GM23248 (cell line): Measurements from ENCODE around the gene MON1A.

Source experiments
- EZH2 ChIP-seq: fragments of 200-600 bp; sonication (generic); IDR thresholded peaks from 2 replicates; pipeline ENCODE4 v1.6.1; 2018; ENCODE audit warnings: antibody characterized with exemption, mild to moderate bottlenecking; ENCODE audit not compliant: insufficient read depth, poor library complexity, severe bottlenecking
- EZH2phosphoT487 ChIP-seq: fragments of 200-600 bp; sonication (generic); IDR thresholded peaks from 2 replicates; pipeline ENCODE4 v1.6.1; 2018; ENCODE audit warnings: antibody characterized with exemption, moderate library complexity, mild to moderate bottlenecking, low read depth; ENCODE audit not compliant: insufficient read depth

DNA sequence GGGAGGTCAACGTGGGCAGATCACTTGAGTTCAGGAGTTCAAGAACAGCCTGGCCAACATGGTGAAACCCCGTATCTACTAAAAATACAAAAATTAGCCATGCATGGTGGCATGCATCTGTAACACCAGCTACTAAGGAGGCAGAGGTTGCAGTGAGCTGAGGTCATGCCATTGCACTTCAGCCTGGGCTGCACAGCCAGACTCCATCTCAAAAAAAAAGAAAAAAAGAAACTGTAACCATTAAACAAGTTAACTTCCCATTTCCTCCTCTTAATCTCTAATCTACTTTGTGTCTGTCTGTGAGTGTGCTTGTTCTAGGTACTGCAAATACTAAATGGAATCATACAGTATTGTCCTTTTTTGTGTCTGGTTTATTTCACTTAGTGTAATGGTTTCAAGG, 13.0 kb upstream of the MON1A start:
- TF ChIP-seq EZH2phosphoT487 (no peak), EZH2 (no peak)
